ENCODE data around the gene CRB3. TPM values are rescaled to one million over a fixed set of nuclear protein-coding genes. Genes with fewer than 3 reads are reported as not detected.

CRB3 gene
- total and polyA plus RNA-seq, 9 of the 15 experiments (the other 6 are each of a cell fraction or from before 2014, with no cell fraction given), result 0.49 TPM; not detected in 8

DNA sequence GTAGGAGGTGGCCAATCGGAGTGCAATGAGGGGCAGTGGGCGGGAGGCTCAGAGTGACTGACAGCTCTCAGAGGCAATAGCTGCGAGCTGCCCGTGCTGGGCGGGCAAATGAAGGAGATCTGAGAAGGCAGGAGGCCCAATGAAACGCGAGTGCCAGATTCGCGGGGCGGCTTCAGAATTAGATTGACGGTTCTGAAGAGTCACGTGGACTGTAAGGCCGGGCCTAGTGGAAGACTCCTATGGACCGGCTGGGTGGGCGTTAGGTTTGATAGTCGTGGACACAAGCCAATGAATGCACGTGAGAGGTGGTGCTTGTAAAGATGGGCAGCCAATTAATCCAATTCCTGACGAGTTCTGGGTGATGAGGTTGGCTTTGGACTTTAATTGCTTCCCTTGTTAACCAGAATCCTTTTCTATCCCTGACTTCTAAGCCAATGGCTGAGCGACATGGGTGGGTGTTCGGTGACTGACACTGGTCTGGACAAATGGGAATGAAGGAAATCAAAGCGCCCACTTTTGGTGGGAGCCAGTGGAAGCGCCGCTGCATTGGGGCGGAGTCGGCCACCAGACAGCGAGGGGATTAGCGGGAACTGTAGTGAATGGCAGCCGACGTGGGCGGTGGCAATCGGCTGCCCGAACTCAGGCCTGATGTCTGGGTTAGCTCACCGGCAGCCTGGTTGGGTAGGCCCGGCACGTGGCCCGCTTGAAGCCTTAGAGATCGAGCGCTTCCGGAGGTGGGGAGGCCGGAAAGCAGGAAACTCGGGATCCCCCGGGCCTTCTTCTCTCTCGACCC is 38.9 kb upstream of the CRB3 start (continued):
- TF ChIP-seq, protein P1, sequence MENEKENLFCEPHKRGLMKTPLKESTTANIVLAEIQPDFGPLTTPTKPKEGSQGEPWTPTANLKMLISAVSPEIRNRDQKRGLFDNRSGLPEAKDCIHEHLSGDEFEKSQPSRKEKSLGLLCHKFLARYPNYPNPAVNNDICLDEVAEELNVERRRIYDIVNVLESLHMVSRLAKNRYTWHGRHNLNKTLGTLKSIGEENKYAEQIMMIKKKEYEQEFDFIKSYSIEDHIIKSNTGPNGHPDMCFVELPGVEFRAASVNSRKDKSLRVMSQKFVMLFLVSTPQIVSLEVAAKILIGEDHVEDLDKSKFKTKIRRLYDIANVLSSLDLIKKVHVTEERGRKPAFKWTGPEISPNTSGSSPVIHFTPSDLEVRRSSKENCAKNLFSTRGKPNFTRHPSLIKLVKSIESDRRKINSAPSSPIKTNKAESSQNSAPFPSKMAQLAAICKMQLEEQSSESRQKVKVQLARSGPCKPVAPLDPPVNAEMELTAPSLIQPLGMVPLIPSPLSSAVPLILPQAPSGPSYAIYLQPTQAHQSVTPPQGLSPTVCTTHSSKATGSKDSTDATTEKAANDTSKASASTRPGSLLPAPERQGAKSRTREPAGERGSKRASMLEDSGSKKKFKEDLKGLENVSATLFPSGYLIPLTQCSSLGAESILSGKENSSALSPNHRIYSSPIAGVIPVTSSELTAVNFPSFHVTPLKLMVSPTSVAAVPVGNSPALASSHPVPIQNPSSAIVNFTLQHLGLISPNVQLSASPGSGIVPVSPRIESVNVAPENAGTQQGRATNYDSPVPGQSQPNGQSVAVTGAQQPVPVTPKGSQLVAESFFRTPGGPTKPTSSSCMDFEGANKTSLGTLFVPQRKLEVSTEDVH (IDR thresholded peaks at IDR 0.05; ENCODE audit: low read depth, partially characterized antibody), result no peak
- TF ChIP-seq, protein P2, sequence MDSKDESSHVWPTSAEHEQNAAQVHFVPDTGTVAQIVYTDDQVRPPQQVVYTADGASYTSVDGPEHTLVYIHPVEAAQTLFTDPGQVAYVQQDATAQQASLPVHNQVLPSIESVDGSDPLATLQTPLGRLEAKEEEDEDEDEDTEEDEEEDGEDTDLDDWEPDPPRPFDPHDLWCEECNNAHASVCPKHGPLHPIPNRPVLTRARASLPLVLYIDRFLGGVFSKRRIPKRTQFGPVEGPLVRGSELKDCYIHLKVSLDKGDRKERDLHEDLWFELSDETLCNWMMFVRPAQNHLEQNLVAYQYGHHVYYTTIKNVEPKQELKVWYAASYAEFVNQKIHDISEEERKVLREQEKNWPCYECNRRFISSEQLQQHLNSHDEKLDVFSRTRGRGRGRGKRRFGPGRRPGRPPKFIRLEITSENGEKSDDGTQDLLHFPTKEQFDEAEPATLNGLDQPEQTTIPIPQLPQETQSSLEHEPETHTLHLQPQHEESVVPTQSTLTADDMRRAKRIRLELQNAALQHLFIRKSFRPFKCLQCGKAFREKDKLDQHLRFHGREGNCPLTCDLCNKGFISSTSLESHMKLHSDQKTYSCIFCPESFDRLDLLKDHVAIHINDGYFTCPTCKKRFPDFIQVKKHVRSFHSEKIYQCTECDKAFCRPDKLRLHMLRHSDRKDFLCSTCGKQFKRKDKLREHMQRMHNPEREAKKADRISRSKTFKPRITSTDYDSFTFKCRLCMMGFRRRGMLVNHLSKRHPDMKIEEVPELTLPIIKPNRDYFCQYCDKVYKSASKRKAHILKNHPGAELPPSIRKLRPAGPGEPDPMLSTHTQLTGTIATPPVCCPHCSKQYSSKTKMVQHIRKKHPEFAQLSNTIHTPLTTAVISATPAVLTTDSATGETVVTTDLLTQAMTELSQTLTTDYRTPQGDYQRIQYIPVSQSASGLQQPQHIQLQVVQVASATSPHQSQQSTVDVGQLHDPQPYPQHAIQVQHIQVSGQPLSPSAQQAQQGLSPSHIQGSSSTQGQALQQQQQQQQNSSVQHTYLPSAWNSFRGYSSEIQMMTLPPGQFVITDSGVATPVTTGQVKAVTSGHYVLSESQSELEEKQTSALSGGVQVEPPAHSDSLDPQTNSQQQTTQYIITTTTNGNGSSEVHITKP (IDR thresholded peaks at IDR 0.05; ENCODE audit: partially characterized antibody), result peak; percentile 68
- TF ChIP-seq FOXJ2 (tag; IDR thresholded peaks at IDR 0.05) (no peak), SREBF1 (IDR thresholded peaks at IDR 0.05; ENCODE audit: borderline replicate concordance, low read depth, low read length) (peak; percentile 22; the same call in 1 of the 2 replicates), ZFP30 (CRISPR knock-in tag; IDR thresholded peaks at IDR 0.05; ENCODE audit: borderline replicate concordance) (no peak), SMARCA5 (IDR thresholded peaks at IDR 0.05) (no peak), WHSC1 (IDR thresholded peaks at IDR 0.05; ENCODE audit: low read length) (no peak), RHOXF2B (CRISPR knock-in tag; conservative IDR thresholded peaks at IDR 0.05) (no peak), KDM1A (IDR thresholded peaks at IDR 0.05) (peak in 1 of 2 experiments; percentile 63; a peak in 1 of 4 replicates), PRPF4 (IDR thresholded peaks at IDR 0.05; ENCODE audit: insufficient read depth, low read depth, low read length, poor library complexity, severe bottlenecking) (no peak), POLR3G (IDR thresholded peaks at IDR 0.05; ENCODE audit: extremely low read depth, insufficient read length, insufficient replicate concordance) (no peak), ADNP (tag; IDR thresholded peaks at IDR 0.05) (no peak), ZNF766 (CRISPR knock-in tag; conservative IDR thresholded peaks at IDR 0.05) (peak; percentile 77; the same call in 1 of the 2 replicates), FOXJ3 (CRISPR knock-in tag; IDR thresholded peaks at IDR 0.05) (no peak), MCM5 (IDR thresholded peaks at IDR 0.05; ENCODE audit: low read depth) (no peak), HMGN3 (IDR thresholded peaks at IDR 0.05; ENCODE audit: borderline replicate concordance, extremely low read depth, insufficient read length, low read depth, low read length) (no peak), ELF2 (CRISPR knock-in tag; IDR thresholded peaks at IDR 0.05) (no peak)
- TF ChIP-seq, protein P3, sequence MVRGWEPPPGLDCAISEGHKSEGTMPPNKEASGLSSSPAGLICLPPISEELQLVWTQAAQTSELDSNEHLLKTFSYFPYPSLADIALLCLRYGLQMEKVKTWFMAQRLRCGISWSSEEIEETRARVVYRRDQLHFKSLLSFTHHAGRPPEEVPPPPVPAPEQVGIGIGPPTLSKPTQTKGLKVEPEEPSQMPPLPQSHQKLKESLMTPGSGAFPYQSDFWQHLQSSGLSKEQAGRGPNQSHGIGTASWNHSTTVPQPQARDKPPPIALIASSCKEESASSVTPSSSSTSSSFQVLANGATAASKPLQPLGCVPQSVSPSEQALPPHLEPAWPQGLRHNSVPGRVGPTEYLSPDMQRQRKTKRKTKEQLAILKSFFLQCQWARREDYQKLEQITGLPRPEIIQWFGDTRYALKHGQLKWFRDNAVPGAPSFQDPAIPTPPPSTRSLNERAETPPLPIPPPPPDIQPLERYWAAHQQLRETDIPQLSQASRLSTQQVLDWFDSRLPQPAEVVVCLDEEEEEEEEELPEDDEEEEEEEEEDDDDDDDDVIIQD (CRISPR knock-in tag; IDR thresholded peaks at IDR 0.05), result no peak
- TF ChIP-seq, protein P4, sequence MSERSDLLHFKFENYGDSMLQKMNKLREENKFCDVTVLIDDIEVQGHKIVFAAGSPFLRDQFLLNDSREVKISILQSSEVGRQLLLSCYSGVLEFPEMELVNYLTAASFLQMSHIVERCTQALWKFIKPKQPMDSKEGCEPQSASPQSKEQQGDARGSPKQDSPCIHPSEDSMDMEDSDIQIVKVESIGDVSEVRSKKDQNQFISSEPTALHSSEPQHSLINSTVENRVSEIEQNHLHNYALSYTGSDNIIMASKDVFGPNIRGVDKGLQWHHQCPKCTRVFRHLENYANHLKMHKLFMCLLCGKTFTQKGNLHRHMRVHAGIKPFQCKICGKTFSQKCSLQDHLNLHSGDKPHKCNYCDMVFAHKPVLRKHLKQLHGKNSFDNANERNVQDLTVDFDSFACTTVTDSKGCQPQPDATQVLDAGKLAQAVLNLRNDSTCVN (CRISPR knock-in tag; IDR thresholded peaks at IDR 0.05), result no peak

Data from K562 (cell line).